DMS153 (cell line): ENCODE data around the gene PPP2R3A.

Source experiments
- DNase-seq: peaks from one replicate; lab custom pipeline; 2025; lab: John Stamatoyannopoulos, UW

The PPP2R3A gene

GRCh38 chr3:135967867-135968266, 2.3 kb downstream of the PPP2R3A start:
- DNase-seq = no peak

- no peak for DNase-seq
Measured at GRCh38 chr3:135970506-135971116, 5.1 kb downstream of the PPP2R3A start.

- DNase-seq = no peak
Measured at GRCh38 chr3:135973841-135974240, 8.3 kb downstream of the PPP2R3A start.

GRCh38 chr3:135975053-135975452, 9.5 kb downstream of the PPP2R3A start:
- no peak for DNase-seq

- DNase-seq = no peak
Measured at GRCh38 chr3:135975536-135975935, 10.0 kb downstream of the PPP2R3A start.

GRCh38 chr3:135980343-135980742, 14.8 kb downstream of the PPP2R3A start:
- DNase-seq = no peak

- no peak for DNase-seq
Measured at GRCh38 chr3:135981701-135982403, 16.3 kb downstream of the PPP2R3A start.

GRCh38 chr3:135982404-135982761, 16.9 kb downstream of the PPP2R3A start:
- DNase-seq = no peak

GRCh38 chr3:135982922-135983581, 17.5 kb downstream of the PPP2R3A start:
- no peak for DNase-seq

- DNase-seq = no peak
Measured at GRCh38 chr3:135987661-135988060, 22.1 kb downstream of the PPP2R3A start.

- no peak for DNase-seq
Measured at GRCh38 chr3:135989242-135989641, 23.7 kb downstream of the PPP2R3A start.

- DNase-seq = no peak
Measured at GRCh38 chr3:135990903-135991302, 25.4 kb downstream of the PPP2R3A start.

- no peak for DNase-seq
Measured at GRCh38 chr3:135991621-135992020, 26.1 kb downstream of the PPP2R3A start.

GRCh38 chr3:135992072-135992471, 26.5 kb downstream of the PPP2R3A start:
- DNase-seq = no peak

GRCh38 chr3:135994708-135995337, 29.3 kb downstream of the PPP2R3A start:
- no peak for DNase-seq

- DNase-seq = no peak
Measured at GRCh38 chr3:135995766-135996165, 30.2 kb downstream of the PPP2R3A start.

- DNase-seq = no peak
Measured at GRCh38 chr3:135997554-135998320, 32.2 kb downstream of the PPP2R3A start.

- DNase-seq = no peak
Measured at GRCh38 chr3:136008221-136008620, 42.7 kb downstream of the PPP2R3A start.

GRCh38 chr3:136008732-136009470, 43.4 kb downstream of the PPP2R3A start:
- no peak for DNase-seq

- DNase-seq = no peak
Measured at GRCh38 chr3:136018876-136019275, 53.3 kb downstream of the PPP2R3A start.

- no peak for DNase-seq
Measured at GRCh38 chr3:136021803-136022202, 56.3 kb downstream of the PPP2R3A start.
